ENCODE measurements around the gene SAMD8.
A peak's percentile ranks its signal among the peaks of the same experiment; 100 is the strongest.
"Not testable (repeated sequence)": the region's sequence is repeated elsewhere in the genome, so short reads cannot be mapped to it uniquely, and the experiment has no call there.

SAMD8 gene

DNA sequence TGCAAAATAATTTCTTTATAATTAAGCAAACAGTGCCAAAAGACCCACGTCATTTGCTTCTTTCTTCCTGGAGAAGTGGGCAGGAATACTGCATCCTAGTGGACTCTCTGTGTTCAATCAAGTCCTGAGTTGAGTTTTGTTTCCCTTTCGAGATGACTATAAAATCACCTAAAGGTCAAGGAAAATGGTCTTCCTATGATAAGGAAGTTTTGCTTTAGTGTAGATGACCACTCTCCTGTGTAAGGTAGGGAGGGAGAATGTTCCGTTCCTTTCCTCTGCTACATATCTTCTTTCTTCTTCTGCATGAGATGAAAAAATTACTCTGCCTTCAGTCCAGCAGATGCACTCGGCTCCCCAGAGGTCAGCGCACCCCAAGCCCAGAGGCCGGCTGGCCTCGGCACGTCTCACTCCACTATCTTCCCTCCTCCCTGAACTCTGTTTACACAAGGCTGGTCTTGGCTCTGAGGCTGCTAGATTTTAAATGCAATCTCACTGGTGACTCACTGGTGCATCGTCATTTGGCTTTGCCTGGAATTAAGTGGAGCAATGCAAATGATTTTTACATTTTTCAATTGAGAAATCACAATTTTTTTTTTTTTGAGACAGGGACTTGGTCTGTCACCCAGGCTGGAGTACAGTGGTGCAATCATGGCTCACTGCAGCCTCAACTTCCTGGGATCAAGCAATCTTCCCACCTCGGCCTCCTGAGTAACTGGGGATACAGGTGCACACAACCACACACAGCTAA, 80.5 kb downstream of the SAMD8 start:
- Mint-ChIP-seq H3K36me3 (ENCODE audit: low read depth) (peaks cover 45% of the 10 kb centered on the region), H3K9me3 (no peaks in the 10 kb centered on the region), H3K4me3 (no peak overlapping the region), H3K27me3 (no peaks in the 10 kb centered on the region), H3K4me1 (ENCODE audit: low read depth) (peaks cover 15% of the 10 kb centered on the region), H3K27ac (peak overlapping the region; percentile 63)
- intact Hi-C loops (cut with micrococcal nuclease), result no loop called here

DNA sequence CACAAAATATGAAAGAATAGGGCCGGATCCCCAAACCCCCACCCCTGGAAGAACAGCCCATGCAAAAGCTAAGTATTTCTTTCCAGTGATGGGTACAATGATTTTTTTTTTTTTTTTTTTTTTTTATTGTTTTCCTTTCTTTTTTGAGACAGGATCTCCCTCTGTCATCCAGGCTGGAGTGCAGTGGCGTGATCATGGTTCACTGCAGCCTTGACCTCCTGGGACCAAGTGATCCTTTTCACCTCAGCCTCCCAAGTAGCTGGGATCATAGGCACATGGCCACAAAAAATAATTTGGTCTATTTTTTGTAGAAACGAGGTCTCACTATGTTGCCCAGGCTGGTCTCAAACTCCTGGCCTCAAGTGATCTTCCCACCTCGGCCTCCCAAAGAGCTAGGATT, 83.2 kb downstream of the SAMD8 start:
- H3K27ac Mint-ChIP-seq; H3K9me3 Mint-ChIP-seq; H3K27me3 Mint-ChIP-seq; intact Hi-C loops (cut with micrococcal nuclease); H3K4me3 Mint-ChIP-seq: not testable (repeated sequence)
- Mint-ChIP-seq H3K4me1 (ENCODE audit: low read depth) (peaks cover 15% of the 10 kb centered on the region), H3K36me3 (ENCODE audit: low read depth) (peaks cover 40% of the 10 kb centered on the region)

DNA sequence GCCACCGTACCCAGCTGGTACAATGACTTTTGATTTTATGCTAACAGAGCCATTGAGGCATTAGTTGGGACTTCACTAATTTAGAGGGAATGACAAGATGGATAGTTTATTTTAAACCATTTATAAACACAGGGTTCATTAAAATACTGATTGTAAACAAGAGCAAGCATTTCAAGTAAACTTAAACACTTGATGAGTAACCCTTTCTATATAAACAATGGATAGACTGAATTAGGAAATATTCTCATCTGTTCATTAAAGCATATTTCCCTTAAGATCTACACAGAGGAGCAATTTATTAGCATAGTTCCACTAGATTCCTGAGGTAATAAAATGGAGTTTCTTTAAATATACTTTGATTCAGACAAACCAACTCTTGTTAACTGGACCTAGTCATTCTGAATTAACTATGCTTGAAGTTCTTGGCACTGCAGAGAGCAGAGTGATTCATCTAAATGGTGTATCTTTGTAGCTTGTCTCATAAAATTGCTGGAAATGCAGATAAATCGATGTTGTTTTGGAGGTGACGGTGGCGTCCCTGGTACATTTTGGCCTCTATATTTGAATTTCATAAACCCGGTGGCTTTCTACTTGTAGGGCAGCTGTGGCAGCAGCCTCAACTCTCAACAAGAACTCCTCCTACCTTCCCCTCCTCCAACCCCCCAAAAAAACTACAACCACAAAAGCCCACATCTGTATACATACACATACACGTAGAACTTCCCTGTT, 83.7 kb downstream of the SAMD8 start:
- intact Hi-C loops (cut with micrococcal nuclease), result no loop called here
- Mint-ChIP-seq H3K27ac (no peak overlapping the region), H3K36me3 (ENCODE audit: low read depth) (peaks cover 40% of the 10 kb centered on the region)

DNA sequence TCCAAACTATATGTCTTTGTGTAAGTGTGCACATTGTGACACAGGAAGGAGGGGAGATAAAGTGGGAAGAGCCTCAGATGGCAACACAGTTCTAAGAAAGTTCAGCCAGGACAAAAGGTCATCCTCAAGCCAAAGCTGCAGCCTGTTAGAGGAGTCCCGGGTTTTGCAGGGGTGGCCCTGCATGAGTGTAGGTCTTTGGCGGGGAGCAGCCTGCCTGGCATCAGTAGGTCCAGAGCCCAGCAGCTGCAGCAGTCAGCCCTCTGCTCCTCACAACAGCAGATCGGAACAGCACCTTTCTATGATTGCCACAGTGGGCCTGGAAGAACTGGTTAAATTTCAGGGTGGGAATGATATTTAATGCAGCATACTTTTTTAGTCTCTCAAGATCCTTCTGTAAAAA, 85.6 kb downstream of the SAMD8 start:
- H3K27me3 Mint-ChIP-seq, result no peaks in the 10 kb centered on the region
- no peak overlapping the region for H3K4me3 Mint-ChIP-seq
- intact Hi-C loops (cut with micrococcal nuclease), result no loop called here
- peaks cover 3% of the 10 kb centered on the region for H3K4me1 Mint-ChIP-seq (ENCODE audit: low read depth)
- no peak overlapping the region for H3K27ac Mint-ChIP-seq
- peaks cover 47% of the 10 kb centered on the region for H3K36me3 Mint-ChIP-seq (ENCODE audit: low read depth)
- no peaks in the 10 kb centered on the region for H3K9me3 Mint-ChIP-seq

More for the DNA sequence above, 83.7 kb downstream of the SAMD8 start:
- H3K4me1 Mint-ChIP-seq (ENCODE audit: low read depth), result peaks cover 15% of the 10 kb centered on the region
- H3K27me3 Mint-ChIP-seq, result no peaks in the 10 kb centered on the region
- H3K4me3 Mint-ChIP-seq, result no peak overlapping the region
- no peaks in the 10 kb centered on the region for H3K9me3 Mint-ChIP-seq

DNA sequence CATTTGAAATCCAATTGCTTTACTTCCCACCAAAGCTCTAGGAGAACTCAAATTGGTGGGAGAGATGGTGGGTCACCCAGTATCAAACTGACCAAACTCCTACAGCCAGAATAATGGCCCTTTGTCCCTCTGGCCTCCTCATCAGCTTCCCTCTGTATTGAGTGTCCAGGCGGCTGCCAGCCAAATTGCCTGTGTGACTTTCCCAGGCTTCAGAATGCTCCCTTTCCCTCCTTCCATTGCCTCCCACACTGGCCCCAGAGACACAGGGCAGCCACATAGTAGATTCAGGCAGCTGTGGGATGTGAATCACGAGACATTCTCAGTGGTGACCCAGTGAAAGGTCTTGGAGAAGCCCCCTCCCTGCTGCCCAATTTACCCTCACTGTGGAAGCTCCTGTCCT, 86.5 kb downstream of the SAMD8 start:
- Mint-ChIP-seq H3K4me1 (ENCODE audit: low read depth) (peaks cover 9% of the 10 kb centered on the region), H3K27ac (no peak overlapping the region), H3K4me3 (no peak overlapping the region), H3K9me3 (no peaks in the 10 kb centered on the region), H3K36me3 (ENCODE audit: low read depth) (peaks cover 51% of the 10 kb centered on the region), H3K27me3 (no peaks in the 10 kb centered on the region)
- intact Hi-C loops (cut with micrococcal nuclease), result no loop called here

DNA sequence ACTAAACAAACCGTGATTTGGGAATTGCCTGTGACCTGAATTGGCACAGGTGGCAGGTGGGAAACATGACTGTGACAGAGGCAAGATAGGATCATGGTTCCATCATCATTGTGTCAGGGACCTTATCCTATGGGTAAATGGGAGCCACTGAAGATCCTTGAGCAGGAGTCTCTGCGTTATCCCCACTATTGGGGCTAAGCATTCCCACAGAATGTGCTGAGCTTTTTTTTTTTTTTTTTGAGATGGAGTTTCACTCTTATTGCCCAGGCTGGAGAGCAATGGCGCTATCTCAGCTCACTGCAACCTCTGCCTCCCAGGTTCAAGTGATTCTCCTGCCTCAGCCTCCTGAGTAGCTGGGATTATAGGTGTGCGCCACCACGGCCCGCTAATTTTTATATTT, 88.5 kb downstream of the SAMD8 start:
- intact Hi-C loops (cut with micrococcal nuclease); H3K27me3 Mint-ChIP-seq; H3K27ac Mint-ChIP-seq; H3K9me3 Mint-ChIP-seq; H3K4me3 Mint-ChIP-seq: not testable (repeated sequence)
- peaks cover 33% of the 10 kb centered on the region for H3K36me3 Mint-ChIP-seq (ENCODE audit: low read depth)
- peaks cover 17% of the 10 kb centered on the region for H3K4me1 Mint-ChIP-seq (ENCODE audit: low read depth)

DNA sequence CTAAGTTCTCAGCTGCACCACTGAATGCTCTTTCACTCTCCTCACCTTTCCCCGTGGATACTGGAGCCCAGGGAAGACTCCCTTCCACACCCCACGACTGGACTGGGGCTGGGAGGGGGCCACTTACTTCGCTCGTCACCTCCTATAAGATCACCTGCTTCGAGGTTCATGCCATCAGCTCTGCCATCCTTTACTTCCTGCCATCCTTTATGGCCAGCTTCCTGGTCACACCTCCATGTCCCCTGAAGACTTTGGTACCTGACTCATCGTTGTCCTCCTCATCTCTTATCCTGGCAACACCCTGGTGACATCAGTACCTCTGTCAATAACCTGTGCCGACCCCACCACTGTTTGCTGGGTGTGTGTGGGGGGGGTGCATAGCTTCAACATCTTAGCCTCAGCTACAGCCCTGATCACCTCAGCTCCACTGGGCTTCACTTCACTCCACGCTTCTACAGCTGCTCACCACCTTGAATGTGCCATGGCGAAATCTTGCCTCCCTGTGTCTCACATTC, 90.4 kb downstream of the SAMD8 start:
- Mint-ChIP-seq H3K4me3 (no peak overlapping the region), H3K27ac (no peak overlapping the region), H3K27me3 (no peaks in the 10 kb centered on the region), H3K36me3 (ENCODE audit: low read depth) (peaks cover 17% of the 10 kb centered on the region), H3K9me3 (no peaks in the 10 kb centered on the region), H3K4me1 (ENCODE audit: low read depth) (peaks cover 21% of the 10 kb centered on the region)
- intact Hi-C loops (cut with micrococcal nuclease), result no loop called here

DNA sequence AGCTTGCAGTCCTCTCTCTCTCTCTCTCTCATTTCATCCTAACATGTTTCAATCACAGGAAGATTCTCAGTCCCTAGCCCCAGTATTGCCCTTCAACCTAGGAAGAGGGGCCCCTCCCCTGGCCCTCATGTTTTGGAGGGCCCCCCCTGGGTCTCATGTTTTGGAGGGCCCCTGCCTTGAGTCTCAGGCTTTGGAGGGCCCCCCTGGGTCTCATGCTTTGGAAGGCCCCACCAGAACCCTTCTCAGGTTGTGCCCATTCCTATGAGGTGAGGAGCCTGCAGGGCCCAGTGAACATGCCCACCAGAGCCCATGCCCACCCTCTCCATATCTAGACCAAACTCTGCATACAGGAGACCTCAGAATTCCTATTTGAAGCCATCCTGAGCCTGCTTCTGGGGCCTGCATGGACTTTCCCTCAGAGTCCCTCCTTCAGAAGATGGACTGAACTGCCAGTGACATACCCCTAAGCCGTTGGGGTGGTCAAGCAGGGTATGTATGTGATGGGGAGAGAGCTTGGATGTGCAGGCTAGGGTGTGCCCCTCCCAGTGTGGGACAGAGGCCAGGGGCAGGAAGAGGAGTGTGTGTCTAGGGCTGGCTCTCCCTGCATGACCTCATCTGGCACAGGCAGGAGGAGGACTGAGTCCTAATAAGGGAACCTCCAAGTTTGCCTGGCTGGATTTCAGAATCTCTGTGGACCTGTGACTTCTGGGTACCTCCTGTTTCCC, 91.0 kb downstream of the SAMD8 start:
- Mint-ChIP-seq H3K36me3 (ENCODE audit: low read depth) (peaks cover 16% of the 10 kb centered on the region), H3K9me3 (no peaks in the 10 kb centered on the region), H3K4me3 (no peak overlapping the region), H3K27ac (peak overlapping the region; percentile 3), H3K27me3 (no peaks in the 10 kb centered on the region), H3K4me1 (ENCODE audit: low read depth) (peaks cover 21% of the 10 kb centered on the region)
- intact Hi-C loops (cut with micrococcal nuclease), result no loop called here

DNA sequence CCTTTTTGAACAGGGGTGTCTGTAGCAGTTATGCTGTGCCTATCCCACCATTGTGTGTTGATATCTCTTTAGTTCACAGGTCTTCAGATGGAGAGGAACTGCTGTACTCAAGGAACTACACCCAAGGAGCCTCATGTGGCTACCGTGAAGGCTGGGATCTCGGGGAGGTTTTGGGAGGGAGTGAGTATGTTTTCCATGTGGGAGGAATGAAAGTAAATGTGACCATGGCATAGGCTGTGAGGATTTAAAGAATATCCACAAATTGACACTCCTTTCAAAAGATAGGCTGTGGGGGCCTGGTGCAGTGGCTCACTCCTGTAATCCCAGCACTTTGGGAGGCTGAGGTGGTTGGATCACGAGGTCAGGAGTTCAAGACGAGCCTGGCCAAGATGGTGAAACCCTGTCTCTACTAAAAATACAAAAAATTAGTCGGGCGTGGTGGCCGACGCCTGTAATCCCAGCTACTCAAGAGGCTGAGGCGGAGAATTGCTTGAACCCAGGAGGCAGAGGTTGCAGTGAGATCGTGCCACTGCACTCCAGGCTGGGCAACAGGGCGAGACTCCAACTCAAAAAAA, 91.7 kb downstream of the SAMD8 start:
- H3K4me3 Mint-ChIP-seq; H3K27me3 Mint-ChIP-seq; intact Hi-C loops (cut with micrococcal nuclease); H3K9me3 Mint-ChIP-seq: not testable (repeated sequence)
- H3K4me1 Mint-ChIP-seq (ENCODE audit: low read depth), result peaks cover 21% of the 10 kb centered on the region
- peaks cover 16% of the 10 kb centered on the region for H3K36me3 Mint-ChIP-seq (ENCODE audit: low read depth)
- peak overlapping the region; percentile 3 for H3K27ac Mint-ChIP-seq

DNA sequence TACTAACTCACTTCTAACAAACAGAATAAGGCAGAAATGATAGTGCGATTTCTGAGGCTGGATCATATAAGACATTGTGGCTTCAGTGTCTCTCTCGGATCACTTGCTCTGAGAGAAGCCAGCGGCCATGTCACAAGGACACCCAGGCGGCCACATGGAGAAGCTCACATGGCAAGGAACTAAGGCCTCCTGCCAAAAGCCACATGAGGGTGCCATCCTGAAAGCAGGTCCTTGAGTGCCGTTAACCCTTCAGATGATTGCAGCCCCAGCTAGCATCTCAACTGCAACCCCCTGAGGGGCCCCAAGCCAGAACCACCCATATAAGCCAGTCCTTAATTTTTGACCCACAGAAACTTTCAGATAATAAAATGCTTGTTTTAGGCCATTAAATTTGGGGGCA, 92.3 kb downstream of the SAMD8 start:
- H3K27ac Mint-ChIP-seq, result no peak overlapping the region
- no peak overlapping the region for H3K4me3 Mint-ChIP-seq
- H3K4me1 Mint-ChIP-seq (ENCODE audit: low read depth), result peaks cover 21% of the 10 kb centered on the region
- no peaks in the 10 kb centered on the region for H3K9me3 Mint-ChIP-seq
- H3K27me3 Mint-ChIP-seq, result no peaks in the 10 kb centered on the region
- intact Hi-C loops (cut with micrococcal nuclease), result no loop called here
- H3K36me3 Mint-ChIP-seq (ENCODE audit: low read depth), result peaks cover 16% of the 10 kb centered on the region

DNA sequence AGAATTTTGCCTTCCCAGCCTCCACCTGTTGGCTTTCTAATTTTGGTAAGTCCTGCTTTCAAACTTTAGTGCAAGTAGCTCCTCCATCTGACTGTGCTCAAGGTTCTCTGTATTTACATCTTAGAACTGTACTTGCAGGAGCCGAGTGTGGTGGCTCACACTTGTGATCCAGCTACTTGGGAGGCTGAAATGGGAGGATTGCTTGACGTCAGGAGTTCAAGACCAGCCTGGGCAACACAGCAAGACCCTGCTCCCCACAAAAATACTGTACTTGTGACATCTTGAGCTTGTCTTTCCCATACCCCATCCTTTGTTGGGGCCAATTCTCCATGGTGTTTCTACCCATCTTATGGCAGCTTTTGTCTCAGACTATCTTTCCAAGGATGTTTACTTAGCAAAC, 94.5 kb downstream of the SAMD8 start:
- Mint-ChIP-seq H3K36me3 (ENCODE audit: low read depth) (peaks cover 28% of the 10 kb centered on the region), H3K4me3 (no peak overlapping the region), H3K27me3 (no peaks in the 10 kb centered on the region), H3K4me1 (ENCODE audit: low read depth) (peaks cover 28% of the 10 kb centered on the region), H3K27ac (no peak overlapping the region), H3K9me3 (no peaks in the 10 kb centered on the region)
- intact Hi-C loops (cut with micrococcal nuclease), result no loop called here

DNA sequence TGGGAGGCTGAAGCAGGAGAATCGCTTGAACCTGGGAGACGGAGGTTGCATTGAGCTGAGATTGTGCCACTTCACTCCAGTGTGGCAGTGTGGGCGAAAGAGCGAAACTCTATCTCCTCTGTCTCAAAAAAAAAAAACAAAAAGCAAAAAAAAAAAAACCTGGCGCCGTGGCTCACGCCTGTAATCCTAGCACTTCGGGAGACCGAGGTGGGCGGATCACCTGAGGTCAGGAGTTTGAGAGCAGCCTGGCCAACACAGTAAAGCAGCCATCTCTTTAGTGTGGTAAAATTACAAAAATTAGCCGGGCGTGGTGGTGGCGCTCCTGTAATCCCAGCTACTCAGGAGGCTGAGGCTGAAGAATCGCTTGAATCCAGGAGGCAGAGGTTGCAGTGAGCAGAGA, 95.2 kb downstream of the SAMD8 start:
- intact Hi-C loops (cut with micrococcal nuclease); H3K9me3 Mint-ChIP-seq; H3K4me3 Mint-ChIP-seq; H3K27ac Mint-ChIP-seq; H3K27me3 Mint-ChIP-seq: not testable (repeated sequence)
- peaks cover 33% of the 10 kb centered on the region for H3K4me1 Mint-ChIP-seq (ENCODE audit: low read depth)
- peaks cover 34% of the 10 kb centered on the region for H3K36me3 Mint-ChIP-seq (ENCODE audit: low read depth)

DNA sequence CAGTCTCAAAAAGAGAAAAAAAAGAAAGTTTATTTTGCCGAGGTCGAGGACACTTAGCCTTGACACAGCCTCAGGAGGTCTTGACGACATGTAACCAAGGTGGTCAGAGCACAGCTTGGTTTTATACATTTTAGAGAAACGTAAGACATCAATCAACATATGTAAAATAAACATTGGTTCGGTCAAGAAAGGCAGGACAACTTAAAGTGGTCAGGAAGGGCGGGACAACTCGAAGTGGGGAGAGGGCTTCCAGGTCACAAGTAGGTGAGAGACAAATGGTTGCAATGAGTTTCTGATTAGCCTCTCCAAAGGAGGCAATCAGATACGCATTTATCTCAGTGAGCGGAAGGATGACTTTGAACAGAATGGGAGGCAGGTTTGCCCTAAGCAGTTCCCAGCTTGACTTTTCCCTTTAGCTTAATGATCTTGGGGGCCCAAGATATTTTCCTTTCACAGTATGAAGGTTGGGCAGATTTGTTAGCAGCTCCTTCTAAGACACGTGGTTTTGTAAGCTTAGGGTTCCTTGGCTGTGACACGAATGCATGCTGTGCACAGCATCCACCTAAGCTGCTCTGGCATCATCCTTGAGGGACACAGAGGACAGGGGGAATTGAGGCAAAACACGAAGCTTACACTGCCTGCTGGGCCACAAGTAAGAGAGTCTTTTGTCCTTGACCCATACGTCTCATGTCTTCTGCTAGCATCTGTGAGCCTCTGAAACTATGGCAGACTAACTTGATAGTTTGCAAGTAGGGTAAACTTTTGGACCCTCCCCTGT, 95.8 kb downstream of the SAMD8 start:
- H3K4me3 Mint-ChIP-seq, result no peak overlapping the region

More for the DNA sequence above, 95.8 kb downstream of the SAMD8 start:
- Mint-ChIP-seq H3K9me3 (no peaks in the 10 kb centered on the region), H3K36me3 (ENCODE audit: low read depth) (peaks cover 34% of the 10 kb centered on the region), H3K4me1 (ENCODE audit: low read depth) (peaks cover 37% of the 10 kb centered on the region), H3K27me3 (no peaks in the 10 kb centered on the region), H3K27ac (no peak overlapping the region)
- intact Hi-C loops (cut with micrococcal nuclease), result no loop called here

Data from dendritic cell treated with granulocyte-macrophage colony-stimulating factor and Interleukin-4, amounts not matched to agents 40 ng/mL and 50 ng/mL, for 4 days (primary cell).